DMS79 (cell line): ENCODE results near the gene CACNA1G.

ENCODE experiments used
- DNase-seq: peaks from one replicate; lab custom pipeline; 2025; lab: John Stamatoyannopoulos, UW

CACNA1G gene

DNA sequence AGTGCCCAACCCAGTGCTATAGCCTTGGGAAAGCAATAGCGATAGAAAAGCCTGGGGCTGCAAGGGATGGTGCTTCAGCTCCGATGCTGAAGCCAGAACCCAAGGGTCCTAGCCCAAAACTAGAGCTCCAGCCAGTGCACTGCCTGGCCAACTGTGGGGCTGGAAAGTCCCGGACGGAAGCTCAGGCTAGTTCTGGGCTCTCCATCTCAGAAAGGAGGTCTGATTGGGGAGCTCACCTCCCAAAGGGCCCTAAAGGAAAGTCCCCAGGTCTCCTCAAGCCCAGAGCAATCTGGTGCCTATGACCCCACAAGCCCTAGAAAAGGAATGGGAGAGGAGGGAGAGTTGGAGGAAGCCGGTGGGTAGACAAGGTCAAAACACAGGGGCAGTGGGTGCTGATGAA is 72.1 kb downstream of the CACNA1G start:
- DNase-seq: no peak

DNA sequence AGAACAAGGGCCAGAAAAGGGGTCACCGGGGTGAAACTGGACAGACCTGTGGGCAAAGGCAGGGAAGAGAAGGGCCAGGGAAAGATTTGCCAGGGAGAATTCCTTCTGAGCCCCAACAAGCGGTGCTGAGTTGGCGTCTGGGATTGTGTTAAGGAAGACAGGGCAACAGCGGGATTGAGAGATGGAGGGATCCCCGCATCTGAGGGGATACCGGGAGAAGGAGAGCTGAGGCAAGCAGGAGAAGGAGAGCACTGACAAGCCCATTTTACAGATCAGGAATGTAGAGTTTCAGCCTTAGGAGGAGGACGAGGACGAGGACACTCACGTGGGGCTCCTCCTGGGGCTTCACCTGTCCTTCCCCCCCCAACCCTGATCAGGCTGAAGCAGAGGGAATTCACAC is 73.2 kb downstream of the CACNA1G start:
- no peak for DNase-seq

DNA sequence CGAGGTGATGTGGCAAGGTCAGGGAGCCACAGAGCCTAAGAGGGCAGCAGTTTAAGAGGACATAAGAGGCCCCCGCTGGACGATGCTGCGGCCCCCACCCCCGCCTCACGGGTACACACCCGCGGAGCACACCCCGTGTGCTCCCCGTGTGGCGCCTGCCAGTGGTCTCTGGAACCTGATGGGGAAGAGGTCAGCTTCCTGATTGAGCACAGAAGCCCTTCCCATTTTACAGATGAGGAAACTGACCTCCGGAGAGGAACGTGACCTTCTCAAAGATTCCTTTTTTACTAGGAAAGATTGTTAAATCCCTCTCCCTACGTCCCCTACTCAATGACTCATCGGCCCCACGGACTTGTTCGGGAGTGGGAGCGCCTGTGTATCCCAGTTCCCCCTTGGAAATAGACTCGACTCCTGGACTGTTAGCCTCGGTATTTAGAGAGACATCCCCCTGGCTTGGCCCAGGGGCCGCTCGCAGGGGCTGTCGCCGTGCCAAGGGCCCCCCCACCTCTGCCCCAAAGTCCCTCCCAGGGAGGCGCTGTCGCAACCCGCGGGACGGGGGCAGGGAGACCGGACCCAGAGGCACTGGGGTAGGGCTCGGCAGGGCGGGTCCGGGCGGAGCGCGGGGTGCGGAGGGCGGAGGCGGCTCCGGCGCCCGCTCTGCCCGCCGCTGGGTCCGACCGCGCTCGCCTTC is 73.9 kb downstream of the CACNA1G start, which contains the start of gene ABCC3:
TSS of gene ABCC3 (plus strand) at position 658 of the 691 bp plus-strand sequence. CDS start 56 bp downstream, outside the sequence.
- DNase-seq: no peak

DNA sequence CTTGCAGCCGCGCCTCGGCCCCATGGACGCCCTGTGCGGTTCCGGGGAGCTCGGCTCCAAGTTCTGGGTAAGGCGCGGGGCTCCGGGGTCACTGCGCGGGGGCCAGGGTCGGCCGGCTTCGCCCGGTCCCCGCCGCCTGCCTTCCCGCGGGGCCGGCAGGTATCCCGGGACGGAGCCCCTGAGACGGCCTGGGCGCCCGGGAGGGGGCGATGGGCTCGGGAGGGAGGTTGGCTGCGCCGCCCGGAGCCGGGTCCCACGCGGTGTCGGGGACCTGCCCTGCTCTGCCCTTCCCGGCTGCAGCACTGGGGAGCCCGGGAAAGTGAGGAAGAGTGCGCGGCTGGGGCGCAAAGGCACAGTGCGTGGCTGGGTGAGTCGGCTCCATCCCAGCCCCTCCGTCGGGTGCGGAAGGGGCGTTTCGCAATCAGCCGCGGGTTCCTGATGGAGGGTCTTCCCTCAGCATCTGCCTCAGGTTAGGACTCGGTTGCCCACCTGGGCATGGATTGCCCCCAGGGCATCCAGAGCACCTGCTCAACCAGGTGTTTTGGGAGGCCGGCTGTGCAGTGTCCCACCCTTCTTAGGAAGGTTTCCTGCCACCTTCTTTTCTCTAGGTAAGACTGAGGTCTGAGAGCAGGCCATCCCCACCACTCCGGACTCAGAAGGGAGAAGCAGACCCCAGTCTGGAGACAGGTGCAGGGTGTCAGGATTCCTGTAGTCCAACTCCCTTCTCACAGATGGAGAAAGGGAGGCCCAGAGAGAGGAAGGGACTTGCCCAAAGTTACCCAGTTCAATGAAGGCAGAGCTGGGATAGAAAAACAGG is 74.6 kb downstream of the CACNA1G start:
- no peak for DNase-seq

DNA sequence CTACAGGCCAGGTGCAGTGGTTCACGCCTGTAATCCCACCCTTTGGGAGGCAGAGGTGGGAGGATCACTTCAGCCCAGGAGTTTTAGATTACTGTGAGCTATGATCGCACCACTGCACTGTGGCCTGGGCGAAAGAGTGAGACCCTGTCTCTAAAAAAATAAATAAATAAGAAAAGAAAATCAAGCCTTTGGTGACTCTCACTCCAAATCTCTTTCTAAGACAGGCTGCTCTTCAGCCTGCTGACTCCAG is 75.1 kb downstream of the CACNA1G start:
- DNase-seq: no peak

DNA sequence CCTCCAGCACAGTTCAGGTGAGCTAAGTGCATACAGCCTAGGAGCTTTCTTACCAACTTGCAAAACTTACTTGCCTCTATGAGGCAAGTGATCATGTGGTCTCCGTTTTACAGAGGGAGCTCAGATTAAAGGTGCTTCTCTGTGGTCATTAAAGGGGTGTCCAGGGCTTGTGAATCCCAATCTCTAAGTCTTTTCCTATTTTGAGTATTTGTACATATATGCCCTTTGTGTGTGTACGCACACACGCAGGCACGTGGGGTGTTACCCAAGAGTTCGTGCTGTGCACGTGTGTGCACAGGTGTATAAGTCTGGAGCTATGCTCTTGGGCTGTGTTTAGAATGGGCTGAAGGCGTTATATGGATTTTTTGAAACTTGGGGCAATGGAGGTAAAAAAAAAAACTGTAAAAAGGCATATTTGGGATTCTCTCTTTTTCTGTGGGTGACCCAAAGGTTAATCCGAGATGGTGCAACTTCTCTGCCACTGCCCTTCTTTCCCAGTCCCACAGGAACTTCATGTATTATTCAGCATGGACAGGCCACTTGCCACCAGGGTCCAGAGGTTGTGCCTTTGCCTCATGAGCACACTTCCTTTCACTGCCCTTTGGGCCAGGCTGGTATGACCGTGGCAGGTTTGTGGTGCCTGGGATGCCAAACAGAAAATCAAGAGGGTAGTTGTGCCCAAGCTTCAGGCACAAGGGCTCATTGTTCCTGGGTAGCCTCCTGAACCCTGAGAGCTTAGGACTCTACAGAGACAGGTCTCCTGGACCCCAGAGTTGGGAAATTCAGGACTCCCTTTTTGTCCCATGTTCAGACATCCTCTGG is 75.7 kb downstream of the CACNA1G start:
- no peak for DNase-seq

DNA sequence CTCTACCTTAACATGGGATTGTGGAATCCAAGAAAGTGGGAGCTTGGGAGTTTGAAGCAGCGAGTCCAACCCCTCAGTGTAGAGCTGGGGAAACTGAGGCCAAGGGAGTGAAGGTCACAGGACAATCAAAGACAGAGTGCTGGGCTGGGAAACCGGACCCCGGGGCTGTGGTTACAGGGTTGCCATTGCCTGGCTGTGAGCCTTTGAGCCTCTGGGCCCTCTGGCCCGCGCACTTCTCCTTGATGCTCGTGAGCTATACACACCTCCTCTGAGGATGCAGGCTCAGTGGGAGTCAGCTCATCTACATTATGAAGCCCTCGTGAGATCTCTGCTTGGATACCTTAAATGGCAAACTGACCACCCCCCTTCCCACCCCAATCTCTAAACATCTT is 76.3 kb downstream of the CACNA1G start:
- no peak for DNase-seq

DNA sequence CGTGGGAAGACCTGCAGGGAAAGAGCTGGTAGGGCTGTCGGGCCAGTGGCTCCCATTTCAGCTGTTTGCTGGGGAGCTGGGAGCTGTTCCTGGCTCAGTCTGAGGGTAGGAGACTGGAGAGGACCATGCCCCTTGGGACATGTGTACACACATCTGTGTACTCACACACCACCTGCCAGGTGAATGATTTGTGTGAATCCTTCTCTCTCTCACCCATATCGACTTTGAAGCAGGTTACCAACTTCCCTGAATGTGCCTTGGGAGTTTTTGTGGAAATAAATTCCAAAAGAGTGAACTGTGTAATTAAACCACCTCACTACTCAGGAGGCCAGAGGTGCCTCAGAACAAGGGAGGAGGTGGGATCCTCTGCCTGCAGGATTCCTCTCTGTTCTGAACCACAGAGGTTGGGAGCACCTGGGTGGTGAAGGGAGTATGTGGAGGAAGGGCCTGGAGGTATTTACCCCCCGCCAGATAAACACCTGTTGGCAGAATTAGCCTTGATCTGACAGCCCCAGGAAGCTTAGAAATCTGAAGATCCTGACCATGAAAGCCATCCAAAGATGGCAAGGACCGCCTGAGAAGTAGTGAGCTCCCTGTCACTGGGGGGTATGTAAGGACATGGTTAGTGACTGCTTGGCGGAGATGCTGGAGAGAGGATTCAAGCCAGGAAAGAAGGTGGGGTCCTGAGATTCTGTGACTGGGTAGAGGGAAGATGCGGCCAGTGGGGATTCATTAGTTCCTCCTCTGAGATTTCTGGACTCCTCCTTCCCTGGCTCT is 77.5 kb downstream of the CACNA1G start:
- no peak for DNase-seq

DNA sequence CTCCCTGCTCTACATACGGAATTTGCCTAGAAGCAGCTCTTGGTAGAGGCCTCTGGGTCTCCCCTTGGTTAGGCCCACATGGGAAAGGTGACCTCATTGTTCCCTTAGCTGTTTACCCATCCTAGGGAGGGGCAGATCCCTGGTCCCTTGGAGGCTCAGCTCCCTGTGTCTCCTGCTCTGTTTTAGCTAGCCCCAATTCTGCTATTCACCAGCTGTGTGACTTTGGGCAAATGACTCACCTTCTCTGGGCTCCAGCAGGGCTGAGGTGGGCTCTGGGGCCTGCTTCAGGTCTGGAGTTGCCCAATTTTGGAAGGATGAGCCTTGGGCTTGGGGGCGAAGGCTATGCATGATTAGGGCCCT is 78.1 kb downstream of the CACNA1G start:
- DNase-seq: no peak

DNA sequence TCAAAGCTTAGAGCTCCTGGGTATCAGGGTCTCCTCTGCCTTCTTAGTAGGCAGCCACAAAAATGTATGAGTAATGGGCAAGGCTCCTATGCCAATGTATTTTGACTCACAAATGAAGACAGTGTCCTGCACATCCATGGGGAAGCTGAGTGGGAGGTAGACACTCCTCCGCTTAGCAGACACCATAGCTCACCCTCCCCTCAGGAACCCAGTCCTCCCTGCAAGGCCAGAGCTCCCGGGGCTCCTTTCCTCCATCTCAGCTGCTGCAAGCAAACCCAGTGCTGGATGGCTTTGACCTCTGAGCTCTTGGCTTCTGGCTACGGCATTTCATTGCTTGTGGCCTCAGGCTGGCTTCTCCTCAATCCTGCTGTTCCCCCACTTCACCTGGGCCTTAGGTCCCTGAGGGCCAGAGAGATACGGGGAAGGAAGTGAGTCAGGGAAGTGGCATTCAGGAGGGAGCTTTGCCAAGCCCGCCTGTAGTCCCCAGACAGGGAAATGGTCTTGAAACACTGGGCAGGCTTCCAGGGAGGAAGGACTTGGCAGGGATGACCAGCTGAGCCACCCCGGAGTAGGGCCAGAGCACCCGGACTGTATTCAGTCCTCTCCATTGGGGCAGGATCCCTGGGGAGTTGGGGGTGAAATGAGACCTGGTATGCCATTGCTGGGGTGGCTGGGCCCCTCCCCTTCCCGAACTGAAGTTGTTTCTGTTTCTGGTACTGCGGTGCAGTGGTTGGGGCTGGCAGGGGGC is 78.6 kb downstream of the CACNA1G start:
- peak; percentile 87 for DNase-seq

DNA sequence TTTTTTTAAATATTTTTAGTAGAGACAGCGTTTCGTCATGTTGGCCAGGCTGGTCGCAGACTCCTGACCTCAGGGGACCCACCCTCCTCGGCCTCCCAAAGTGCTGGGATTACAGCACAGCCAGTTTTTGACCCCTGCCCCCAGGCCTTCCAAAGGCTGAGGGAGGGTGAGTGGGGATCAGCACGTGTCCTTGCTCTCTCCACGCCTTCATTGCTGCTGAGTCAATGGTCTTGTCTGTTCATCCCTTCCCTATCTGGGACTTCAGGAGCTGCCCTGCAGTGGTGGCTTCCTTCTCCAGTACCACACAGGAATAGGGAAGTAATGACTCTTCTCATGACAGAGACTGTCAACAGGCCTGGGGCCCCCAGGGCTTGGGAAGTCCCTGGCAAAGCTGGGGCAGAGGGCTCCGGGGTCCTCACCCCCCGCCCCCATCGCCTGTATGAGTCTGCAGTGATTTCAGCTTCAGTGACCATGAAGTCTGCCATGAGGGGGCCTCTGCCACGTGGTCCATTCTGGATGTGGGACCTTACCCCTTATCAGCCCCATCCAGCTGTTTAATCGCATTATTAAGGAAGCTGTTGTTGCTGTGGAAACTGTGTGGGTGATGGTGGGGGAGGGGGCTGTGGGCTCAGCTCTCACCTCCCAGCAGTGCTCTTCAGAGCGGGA is 80.3 kb downstream of the CACNA1G start:
- DNase-seq: no peak

DNA sequence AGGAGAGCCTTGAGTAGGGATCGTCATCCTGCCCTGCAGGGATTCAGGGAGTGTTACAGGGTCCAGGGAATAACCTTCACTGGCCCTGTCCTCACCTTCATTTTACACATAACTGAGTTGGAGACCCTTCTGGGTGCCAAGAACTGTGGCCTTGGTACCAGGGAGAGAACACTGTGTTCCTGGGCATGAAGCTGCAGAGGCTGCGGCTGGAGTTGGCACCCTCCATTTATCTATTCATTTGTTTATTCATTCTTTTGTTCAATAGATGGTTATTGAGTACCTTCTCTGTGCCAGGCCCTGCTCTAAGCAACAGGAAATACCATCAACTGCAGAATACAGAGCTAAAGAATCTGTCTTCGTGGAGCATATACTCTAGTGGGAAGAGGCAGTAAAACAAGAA is 80.8 kb downstream of the CACNA1G start:
- no peak for DNase-seq

DNA sequence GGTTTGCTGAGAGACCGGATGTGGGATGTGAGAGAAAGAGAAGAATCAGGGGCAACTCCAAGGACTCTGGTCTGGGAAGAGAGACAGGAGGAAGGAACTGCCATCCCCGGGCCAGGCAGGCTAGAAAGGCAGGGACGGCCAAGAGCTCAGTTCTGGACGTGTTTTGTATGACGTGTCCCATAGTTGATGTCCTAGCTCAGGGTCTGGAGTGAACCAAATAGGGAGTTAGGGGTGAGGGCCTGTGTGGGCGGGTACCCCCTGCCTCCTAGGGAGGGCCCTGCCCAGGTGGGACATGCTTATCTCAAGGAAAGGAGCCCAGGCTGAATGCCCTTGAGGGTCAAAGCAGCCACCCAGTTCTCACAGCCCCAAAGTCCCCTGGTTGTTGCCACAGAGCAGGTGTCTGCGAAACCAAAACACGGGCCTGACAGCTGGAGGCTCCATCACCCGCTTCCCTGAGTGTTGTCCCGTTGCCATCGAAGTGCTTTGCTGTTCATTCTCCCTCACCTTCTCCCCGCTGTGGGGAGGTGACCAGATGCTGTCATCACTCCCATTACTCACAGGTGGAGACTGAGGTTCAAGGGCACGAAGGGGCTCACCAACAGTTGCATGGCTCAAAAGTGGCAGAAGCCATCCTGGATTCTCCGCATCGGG is 81.7 kb downstream of the CACNA1G start:
- DNase-seq: no peak

DNA sequence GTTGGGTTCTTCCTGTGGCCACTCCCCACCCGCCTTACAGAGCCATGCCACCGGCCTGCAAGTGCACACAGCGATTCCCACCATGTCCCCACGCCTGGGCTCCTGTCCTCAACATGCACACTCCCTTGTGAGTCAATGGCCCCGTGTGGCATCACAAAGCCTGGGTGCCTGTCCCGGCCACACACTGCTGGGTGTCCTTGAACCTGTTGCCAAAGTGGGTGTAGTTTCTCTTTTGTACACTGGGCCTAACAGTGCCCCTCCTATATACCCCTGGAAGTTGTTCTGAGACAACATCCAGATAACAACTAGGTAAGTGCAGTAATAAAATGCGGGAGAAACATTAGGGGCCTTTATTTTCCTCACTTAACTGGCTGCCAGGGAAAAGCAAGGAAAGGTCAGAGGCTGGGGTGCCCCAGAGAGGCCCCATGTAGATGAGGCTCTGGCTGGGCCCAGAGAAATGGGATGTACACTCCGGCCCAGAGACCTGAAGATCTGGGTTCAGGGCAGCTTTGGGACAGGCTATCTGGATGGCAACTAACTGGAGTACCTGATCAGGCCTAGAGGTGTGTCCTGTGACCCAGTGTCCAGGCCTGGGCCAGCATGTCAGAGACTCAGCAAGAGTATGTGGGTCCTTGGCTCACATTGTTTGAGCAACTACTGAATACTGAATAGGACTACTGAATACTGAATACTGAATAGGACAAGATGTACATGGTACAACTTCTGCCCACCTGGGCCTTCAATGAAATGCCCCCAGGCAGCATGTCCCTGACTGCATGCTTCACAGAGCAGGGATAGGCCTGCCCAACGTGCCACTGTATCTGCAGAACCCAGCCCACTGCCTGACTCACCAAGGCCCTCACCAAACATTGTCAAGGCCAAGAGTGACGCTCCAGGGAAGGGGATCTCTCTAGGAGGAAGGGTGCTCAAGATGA is 82.5 kb downstream of the CACNA1G start:
- no peak for DNase-seq

DNA sequence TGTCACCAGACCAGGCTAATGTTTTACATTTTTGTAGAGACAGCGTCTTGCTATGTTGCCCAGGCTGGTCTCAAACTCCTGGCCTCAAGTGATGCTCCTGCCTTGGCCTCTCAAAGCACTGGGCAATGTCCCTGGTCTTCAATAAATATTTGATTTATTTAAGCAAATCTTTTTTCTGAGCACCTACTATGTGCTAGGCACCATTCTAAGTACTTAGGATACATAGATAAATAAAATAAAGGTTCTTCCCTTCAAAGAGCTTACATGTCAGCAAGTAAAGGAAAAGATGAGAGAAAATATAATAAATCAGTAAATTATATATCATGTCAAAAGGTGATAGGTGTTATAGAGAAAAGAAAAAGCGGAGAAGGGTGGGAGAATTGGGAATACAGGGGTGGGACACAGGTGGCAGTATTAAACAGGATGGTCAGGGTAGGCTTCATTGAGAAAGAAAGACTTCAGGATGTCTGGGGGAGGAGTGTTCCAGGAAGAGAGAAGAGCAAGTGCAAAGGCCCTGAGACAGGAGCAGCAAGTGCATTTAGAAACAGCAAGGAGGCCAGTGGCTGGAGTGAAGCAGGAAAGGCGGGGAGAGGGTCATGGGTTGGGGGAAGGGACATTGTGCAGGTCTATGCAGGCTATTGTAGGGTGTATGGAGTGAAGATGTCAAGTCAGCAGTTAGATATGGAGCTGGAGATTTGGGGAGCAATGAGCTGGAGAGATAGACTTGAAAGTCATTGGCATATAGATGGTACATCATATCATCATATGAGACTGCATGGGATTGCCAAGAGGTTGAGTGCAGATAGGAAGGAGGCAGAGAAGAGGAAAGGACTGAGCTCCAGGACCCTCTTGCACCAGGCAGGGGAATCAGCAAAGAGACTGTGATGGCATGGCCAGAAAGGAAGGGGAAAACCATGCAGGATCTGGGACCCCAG is 85.5 kb downstream of the CACNA1G start:
- no peak for DNase-seq

DNA sequence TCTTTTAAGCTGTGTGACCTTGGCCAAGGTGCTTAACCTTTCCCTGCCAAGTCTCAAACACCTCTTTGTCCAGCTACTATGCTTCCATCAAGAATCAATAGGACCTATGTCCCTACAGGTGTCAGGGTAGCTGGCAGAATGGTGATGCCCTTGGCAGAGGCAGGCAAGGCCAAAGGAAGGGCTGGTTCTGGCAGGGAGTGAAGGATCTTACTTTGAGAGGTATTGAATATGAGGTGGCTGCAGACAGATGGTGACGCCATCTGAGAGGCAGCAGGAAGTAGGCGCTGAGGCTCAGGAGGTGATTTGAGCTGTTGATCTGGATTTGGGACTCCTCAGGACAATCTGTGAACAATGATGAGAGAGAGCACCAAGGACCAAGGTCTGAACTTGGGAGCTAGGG is 86.7 kb downstream of the CACNA1G start:
- DNase-seq: no peak

DNA sequence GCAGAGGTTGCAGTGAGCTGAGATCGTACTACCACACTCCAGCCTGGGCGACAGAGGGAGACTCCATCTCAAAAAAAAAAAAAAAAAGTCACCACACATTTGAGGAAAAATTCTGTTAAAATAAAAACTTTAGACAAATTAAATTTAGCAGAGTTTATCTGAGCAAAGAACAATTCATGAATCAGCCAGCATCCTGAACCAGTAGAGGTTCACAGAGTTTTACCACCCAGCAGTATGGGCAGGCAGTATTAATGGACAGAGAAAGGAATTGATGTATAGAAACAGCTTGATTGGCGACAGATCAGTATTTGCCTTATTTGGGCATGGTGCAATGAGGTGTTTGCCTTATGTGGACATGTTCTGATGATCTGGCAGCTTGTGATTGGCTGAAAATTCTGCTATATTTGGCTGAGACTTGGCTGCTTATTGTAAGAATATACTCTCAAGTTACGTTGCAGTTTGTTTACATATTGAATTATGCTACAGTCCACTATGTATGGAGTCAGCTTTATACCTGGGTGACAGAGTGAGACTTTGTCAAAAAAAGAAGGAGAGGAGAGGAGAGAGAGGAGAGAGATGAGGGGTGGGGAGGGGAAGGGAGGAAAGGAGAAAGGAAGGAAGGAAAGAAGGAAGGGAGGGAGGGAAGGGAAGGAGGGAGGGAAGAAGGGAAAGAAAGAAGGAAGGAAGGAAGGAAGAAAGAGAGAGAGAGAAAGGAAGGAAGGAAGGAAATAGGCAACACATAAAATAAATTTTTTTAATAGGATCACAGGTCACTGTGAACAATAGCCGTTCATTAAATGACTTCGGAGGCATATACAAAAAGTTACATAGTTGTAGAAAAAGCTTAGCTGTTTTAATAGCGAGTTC is 88.8 kb downstream of the CACNA1G start:
- no peak for DNase-seq
